HG03457 (cell line): ENCODE results near the gene HACD1.

ENCODE experiments used
- ATAC-seq: cut with Tn5 transposase; IDR thresholded peaks from one replicate; pipeline ENCODE4 v1.9.1; 2021; ENCODE audit warnings: moderate number of reproducible peaks; ENCODE audit not compliant: unreplicated experiment

HACD1 gene, protein sequence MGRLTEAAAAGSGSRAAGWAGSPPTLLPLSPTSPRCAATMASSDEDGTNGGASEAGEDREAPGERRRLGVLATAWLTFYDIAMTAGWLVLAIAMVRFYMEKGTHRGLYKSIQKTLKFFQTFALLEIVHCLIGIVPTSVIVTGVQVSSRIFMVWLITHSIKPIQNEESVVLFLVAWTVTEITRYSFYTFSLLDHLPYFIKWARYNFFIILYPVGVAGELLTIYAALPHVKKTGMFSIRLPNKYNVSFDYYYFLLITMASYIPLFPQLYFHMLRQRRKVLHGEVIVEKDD

DNA sequence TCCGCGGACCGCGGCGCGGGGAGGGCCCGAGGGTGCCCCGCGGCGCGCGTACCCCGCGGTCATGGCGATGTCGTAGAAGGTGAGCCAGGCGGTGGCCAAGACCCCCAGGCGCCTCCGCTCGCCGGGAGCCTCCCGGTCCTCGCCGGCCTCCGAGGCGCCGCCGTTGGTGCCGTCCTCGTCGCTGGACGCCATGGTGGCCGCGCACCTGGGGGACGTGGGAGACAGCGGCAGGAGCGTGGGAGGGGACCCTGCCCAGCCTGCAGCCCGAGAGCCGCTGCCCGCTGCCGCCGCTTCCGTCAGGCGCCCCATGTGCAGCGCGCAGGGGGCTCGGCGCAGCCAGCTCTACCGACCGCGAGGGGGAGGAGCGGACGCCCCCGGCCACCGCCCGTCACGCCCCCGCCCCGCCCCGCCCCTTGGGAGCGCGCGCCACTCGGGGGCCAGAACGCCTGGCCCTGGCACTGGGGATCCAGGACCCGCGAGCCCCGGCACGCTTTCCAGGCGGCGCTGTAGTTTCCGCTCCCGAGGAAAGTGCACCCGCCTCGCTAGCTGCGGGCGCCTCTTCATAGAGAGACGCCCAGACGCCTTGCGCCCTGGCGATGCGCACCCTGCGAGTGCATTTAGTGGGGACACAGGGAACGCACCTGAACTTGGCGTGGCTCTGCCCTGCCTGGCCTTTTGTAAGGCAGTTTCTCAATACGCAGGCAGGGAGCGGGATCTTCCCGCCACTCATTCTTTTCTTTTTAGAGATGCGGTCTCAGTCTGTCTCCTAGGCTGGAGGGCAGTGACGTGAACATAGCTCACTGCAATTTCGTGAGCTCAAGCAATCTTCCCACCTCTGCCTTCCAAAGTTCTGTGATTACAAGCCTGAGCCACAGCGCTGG lies at the start of gene HACD1:
Gene HACD1, minus strand, starts transcription at position 344 of the 881 bp plus-strand sequence. Its CDS starts 35 bp downstream, at position 309.
- ATAC-seq = peak; percentile 65

DNA sequence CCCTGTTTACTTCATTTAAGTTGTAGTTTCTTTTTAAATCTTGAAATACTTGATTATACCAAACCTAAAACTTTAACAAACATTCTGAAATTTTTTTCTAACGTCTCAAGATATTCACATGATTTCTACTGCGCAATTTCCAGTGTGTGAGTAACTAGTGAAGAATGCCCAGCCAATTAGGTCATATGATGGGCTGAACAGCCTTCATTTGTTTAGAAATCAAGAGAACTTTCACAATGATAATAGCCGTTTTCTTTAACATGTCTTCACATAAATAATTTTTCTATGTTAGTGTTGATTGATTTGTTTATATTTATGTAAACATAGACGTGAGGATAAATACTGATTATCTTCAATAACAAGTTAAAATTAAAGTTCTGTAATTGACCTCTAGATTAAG lies 48.6 kb upstream of the HACD1 start:
- no peak for ATAC-seq

DNA sequence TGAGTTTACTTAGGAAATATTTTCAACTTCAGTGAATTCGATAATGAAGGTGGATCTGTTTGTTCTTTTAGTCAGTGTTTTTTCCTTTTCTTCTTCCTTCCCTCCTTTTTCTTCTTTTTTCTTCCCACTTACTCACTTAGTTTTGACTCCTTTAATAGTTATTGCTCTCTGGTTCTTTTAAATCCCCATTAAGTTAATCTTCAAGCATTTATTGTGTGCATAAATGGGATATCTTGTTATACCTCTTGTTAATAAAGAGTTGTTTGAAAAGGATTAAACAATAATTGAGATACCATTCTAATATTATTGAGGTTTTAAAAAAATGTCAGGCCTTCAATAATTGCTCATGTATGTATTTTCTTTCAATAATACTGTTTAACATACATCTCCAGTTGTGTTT lies 46.3 kb upstream of the HACD1 start:
- no peak for ATAC-seq

DNA sequence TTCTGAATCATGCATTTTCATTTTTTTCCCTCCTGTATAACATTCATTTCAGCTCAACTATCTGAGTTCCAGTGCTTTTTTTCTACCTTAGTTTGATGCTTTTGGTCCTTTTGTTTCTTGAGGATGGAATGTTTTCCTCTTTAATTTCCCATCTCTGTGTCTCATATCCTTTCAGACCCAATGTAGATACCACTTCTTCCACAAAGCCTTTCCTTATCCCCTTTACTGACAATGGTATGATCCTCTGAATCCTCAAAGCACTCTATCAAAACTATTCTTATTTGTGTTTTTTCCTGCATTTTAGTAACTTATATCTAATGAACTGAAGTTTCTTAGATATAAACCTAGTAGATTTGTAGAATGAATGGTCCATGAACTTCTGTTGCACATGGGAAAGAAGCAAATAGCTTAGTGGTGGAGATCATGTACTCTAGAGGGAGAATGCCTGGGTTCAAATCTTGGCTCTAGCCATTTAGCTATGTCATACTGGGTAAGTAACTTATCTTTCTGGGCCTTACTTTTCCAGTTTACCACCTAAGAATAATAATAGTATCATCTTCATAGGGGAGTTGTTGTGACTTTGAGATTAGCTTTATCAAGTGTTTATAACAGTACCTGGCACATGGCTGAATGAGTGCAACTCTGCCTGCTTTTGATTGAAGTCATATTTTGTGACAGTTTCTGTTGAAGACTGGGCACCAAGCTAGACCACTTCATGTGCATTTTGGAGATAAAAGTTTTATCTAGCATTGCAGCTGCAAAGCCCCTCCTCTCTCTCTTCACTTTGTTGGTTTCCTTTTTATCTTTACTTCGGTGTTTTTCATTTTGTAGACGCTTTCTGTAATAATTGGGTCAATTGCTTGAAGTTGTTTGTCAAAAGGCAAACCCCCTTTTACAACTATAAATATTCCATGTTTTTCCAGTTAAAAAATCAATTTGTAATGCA lies 45.3 kb upstream of the HACD1 start:
- ATAC-seq = no peak

DNA sequence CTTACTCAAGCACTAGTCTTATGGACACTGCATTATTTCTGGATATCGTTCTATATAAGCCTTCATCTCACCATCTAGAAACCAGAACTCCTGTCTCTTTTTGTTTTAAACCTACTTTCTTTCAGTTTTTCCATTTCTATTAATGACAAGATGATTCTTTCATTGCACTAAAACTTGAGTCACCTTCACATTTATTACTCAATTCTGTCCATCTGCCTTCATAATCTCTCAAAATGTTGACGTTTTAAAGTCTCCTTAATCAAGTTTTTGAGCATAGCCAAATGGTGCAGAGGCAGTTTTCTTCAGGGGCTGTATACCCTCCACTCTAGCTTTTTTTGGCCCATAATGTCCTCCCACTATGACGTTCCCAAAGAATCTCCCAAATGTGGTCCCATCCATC lies 44.3 kb upstream of the HACD1 start:
- ATAC-seq = no peak

DNA sequence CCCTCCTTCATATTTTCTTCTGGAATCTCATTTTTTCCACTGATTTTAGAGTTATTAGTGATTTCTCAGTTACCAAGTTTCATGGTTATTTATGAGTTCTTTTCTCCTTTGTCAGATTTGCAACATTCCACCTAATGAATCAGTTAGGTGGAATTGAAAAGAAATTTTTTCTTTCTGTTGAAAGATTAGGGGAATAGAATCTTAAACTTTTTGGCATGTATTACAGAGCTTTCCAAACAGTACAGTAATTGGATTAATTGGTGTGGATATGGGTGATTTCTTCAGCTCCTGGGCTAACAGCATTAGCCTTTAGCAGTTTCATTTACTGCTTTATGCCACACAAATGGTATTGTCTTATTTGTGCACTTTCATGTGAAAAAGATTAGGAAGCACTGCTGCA lies 43.7 kb upstream of the HACD1 start:
- no peak for ATAC-seq

DNA sequence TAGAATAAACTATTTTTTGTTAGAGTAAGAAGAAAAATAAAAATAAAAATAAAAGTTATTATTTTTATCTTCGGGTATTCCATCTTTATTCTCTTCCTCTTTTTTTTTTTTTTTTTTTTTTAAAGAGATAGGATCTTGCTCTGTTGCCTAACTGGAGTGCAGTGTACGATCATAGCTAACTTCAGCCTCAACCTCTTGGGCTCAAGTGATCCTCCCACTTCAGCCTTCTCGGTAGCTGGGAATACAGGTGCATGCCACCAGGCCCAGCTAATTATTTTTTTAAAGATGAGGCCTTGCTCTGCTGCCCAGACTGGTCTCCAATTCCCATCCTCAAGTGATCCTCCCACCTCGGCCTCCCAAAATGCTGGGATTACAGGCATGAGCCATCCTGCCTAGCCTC lies 42.2 kb upstream of the HACD1 start:
- no peak for ATAC-seq

DNA sequence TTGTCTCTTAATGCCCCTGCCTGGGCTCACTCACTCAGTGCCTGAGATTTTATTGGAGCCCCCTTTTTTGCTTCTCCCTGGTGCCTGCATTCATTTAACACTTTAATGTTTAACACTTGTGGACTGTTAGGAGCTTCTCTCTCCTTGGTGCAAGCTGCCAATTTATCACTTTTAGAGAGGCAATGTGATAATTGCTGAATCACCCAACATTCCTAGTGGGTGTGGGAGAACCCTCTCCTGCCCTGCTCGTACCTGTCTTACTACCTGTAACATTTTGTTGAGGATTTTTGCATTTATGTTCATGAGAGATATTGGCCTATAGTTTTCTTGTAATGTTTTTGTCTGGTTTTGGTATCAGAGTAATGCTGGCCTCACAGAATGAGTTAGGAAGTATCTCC lies 39.9 kb upstream of the HACD1 start:
- no peak for ATAC-seq

DNA sequence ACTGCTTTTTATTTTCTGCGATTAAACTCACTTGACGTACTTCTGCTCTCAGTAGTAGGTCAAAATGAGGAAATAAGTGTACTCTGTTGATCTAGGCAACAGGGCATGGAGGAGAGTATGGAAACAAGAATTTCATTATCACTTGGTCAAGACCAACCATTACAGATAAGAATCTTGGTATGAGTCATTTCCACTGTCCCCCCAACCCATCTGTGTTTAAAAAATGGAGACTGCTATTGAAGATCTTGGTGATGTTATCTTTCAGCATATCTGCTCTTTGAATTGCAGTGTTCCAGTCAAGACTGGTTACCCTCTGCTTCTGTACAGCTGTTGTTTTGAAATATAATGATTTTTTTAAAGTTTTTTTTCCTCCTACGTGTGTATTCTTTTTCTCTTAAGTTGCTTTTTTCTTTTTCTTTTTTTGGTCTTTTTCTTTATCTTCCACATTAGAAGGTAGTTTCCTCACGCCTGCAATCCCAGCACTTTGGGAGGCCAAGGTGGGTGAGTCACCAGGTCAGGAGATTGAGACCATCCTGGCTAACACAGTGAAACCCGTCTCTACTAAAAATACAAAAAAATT lies 38.5 kb upstream of the HACD1 start:
- ATAC-seq = peak; percentile 75

DNA sequence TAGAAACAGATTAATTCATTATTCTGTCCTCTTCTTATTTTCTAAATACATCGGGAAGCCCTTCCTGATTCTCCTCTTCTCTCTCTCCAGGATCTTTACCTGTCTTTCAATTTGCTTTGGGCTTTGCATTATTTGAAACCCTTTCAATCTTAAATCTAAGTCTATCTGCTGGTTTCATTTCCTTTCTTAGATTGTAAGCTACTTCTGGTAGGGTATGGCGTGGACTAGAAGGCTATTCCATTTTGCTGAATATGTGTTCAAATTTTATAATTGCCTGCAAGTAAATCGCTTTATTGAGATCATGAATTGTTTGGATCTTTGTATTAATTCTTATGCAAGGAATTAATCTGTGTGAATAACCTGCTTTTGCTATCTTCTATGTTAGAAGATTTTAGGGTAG lies 37.8 kb upstream of the HACD1 start:
- ATAC-seq = peak; percentile 0

DNA sequence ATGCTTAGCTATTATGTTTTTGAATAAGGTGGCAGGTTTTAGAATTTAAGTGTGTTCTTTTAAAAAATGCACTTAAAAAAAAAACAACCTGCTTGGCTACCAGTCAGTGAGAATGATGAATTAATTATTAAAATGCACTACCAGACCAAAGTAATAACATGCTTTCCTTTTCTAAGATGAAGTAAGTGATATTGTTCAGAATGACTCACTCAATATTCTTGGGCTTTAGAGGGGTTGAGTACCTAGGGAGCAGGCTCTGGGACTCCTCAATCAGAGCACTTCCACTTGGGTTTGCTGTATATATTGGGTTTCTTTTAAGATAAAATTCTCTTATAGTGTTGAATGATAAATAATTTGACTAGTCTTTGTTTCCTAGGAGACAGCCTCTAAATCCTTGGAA lies 35.4 kb upstream of the HACD1 start:
- ATAC-seq = peak; percentile 39

DNA sequence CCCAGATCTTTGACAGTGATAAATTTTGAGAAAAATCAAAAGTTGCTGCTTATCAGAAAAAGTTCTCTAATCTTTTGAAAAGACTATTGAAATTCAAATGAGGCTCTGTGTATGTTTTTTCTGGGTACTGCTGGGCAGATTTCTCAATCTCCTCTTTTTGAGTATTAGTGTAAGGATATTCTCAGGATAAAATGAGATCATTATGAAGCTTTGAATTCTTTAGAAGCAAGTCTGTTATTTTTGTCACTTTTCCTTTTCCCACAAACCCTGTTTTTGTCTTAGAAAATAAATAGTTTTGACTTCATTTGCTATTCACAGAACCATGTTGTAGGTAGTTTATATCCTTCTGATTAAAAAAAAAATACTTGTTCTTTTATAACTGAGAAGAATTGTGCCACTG lies 34.7 kb upstream of the HACD1 start:
- ATAC-seq = no peak

DNA sequence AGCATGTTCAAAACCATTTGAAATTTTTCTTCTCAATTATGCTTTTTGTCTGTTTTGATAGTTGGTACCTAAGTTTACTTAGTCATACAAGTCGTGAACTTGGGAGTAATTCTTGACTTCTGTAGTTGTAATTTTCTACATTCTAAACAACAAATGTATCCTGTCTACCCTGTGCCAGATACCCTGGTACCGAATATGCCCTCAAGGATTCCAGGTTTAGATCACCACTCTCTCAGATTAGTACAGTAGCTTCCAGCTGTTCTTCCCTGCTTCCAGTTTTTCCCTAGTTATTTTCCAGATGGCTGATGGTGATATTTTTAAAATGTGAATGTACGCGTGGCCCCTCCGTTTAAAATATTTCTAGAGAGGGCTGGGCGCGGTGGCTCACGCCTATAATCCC lies 33.2 kb upstream of the HACD1 start:
- no peak for ATAC-seq

DNA sequence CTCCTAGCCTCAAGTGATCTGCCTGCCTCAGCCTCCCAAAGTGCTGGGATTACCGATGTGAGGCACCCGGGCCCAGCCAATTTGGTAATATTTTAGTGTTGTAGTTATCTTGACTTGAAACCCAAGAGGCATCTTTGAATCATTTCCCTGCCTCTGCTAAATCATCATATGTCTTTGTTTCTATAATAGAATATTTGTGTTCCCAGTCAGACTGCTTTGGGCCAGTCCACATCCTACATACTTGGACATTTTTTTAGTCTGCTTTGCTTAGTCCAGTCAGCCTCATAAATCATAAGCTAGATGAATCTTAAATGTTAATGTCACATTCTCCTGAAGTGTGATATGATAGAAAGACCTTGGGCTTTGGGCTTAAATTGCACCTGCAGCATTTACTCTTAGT lies 32.7 kb upstream of the HACD1 start:
- no peak for ATAC-seq

DNA sequence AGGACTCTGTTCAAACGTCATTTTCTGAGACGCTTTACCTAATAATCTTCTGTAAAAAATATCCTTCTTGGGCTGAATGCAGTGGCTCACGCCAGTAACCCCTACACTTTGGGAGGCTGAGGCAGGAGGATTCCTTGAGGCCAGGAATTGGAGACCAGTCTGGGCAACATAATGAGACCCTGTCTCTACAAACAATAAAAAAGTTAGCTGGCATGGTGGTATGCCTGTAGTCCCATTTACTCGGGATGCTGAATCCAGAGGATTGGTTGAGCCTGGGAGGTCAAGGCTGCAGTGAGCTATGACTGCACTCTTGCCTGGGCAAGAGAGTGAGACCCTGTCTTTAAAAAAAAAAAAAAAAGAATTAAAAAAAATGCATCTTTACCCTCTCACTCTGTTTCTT lies 31.9 kb upstream of the HACD1 start:
- no peak for ATAC-seq

DNA sequence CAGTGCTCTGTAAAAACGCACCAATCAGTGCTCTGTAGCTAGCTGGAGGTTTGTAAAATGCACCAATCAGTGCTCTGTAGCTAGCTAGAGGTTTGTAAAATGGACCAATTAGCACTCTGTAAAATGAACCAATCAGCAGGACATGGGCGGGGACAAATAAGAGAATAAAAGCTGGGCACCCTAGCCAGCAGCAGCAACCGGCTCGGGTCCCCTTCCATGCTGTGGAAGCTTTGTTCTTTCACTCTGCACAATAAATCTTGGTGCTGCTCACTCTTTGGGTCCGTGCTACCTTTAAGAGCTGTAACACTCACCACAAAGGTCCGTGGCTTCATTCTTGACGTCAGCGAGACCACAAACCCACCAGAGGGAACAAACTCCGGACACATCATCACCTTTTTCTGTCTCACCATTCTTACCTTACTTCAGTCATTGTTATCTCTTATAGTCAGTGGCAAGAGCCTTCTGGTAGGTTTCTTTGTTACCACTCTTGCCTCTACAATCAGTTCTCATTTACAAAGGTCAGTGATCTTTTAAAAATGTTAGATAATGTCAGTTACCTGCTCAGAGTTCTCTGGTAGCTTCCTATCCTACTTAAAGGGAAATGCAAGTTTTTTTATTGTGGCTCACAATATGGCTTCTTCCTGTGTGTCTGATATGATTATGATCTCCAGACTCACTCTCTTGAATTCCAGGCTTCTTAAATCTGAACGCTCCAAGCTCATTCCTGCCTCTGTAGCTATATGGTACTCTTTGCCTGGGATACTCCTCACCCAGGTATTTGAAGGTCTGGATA lies 31.3 kb upstream of the HACD1 start:
- ATAC-seq = peak; percentile 30

DNA sequence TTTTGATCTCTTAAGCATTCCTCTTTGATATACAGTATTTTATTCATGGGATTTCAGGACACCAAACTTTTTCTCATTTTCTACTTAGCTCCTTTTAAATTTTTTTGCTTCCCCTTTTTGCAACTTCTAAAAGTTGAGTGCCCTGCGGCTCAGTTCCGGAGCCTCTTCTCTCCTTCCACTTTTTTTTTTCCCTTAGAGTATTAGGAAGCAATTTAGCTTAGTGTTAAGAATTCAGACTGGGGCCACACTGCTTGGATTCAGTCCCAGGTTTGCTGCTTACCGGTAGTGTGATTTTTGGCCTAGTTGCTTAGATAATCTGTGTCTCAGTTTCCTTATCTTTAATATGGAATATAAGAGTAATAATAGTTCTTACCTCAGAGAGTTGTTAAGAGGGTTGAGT lies 30.2 kb upstream of the HACD1 start:
- ATAC-seq = no peak

DNA sequence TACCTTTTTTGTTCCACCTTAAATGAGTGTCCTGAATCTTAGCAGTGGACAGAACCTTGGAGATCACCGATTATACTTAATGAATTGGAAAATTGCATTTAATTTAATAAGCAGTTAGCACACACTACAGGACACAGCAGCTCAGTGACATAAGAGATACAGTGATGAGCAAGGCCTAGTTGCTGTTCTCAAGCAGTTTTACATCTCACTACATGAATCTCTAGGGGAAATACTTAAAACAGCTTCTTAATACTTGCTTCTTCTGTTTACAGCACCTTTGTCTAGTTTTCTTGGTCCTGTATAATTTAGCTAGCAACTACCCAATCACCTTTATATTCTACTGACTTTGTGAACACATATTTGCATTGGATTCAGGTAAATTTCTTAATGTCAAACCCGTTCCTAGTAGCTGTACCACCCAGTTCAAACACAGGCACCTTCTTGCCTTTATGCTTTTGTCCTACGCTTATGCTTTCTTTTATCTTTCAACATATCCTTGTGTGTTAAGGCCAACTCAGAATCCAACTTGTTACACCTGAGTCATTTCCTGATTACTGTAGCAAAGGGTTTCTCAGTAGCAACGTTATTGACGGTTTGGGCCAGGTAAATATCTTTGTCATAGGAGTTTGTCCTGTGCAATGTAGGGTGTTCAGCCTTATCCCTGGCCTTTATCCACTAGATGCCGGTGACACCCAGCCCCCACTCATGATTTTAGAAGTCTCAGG lies 28.6 kb upstream of the HACD1 start:
- ATAC-seq = no peak

DNA sequence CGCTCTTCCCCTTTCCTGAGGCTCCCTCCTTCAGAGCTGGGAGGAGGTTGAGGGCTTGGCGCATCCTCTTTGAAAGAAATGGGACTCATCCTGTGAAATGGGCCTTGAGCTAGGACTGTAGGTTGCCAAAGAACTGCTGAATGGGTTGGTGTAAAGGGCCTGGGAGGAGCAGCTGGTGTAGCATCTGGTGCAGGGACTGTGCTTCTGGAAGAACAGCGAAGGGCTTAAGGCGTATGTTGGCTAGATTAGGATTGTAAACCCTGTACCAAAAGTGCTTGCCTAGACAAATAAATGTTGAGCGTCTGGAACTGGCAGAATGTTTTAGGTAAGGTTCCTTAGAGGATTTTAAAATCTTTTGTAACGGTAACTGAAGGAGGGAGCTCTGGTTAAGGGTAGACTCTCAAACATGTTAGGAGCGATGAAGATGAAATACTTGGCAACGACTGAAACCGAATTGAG lies 27.3 kb upstream of the HACD1 start:
- no peak for ATAC-seq
